ENCODE measurements around the gene SVIL.
A peak's percentile ranks its signal among the peaks of the same experiment; 100 is the strongest.
"Not testable (repeated sequence)": the region's sequence is repeated elsewhere in the genome, so short reads cannot be mapped to it uniquely, and the experiment has no call there.

SVIL gene

GRCh38 chr10:29649561-29650551, 15.1 kb upstream of the SVIL start:
- DNase-seq: no peak

DNA sequence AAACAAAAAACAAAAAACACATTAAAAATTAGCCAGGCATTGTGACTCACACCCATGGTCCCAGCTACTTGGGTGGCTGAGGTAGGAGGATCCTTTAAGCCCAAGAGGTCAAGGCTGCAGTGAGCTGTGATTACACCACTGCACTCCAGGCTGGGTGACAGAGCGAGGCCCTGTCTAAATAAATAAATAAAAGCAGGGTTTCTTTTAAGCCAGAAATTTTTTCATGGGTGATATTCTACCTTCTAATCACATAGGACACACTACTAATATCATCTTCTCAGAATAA, 14.2 kb upstream of the SVIL start:
- DNase-seq: no peak

DNA sequence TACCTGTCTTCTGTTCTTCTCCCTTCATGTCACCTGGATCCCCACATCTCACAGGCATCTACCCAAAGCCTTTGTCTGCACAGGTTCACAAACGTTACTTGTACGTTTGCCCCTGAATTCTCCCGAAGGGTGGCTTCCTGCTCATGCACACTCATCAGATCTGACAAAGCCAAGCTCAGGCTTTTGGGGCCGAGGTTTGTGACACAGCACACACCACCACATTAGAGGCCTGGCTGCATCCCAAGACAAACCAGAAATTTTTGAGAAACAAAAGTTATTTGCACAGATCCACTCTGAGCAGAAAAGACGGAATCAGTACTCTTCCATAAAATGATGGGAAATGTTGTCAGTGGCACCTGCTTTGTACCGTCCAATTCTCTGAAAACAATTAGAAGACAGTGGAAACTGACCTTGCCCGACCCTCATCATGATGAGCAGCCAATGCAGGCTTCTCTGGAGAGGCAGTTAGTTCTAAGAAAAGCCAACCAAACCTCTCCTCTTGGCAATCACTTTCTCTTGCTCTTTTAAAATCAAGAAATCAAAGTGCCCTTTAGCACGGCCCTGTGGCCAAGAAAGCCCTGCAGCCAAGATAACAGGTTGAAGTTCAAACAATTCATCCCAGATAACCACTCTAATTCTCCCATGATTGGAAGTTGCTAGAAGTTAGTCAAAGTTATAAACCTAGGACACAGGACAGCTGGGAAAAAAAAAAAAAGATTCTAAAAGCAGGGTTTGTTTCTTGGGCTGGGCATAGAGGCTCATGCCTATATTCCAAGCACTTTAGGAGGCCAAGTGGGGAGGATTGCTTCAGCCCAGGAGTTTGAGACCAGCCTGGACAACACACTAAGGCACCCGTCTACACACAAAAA, 13.6 kb upstream of the SVIL start:
- DNase-seq: no peak

GRCh38 chr10:29647478-29647877, 12.7 kb upstream of the SVIL start:
- peak; percentile 16 for DNase-seq

DNA sequence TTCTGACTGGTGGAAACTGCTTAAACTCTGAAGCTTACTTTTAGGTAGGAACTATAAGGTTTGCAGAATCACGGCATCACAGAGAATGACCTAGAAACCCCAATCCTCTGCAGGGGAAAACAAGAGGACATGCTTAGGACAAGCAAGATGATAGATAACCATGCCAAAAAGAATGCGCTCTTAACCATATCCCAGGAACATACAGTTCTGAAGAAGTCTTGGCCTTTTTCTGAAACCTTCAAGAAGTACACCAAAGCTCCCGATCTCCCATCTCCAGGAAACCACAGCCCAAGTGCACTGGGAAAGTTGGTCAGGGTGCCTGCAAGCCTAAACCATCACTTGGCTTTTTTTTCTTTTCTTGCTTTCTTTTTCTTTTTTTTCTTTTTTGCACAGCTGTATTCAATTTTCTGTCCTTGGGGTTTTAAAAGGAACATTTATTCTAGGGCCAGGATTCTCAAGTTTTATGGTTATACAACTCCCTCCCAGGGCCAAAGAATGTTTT, 12.2 kb upstream of the SVIL start:
- peak; percentile 63 for DNase-seq

DNA sequence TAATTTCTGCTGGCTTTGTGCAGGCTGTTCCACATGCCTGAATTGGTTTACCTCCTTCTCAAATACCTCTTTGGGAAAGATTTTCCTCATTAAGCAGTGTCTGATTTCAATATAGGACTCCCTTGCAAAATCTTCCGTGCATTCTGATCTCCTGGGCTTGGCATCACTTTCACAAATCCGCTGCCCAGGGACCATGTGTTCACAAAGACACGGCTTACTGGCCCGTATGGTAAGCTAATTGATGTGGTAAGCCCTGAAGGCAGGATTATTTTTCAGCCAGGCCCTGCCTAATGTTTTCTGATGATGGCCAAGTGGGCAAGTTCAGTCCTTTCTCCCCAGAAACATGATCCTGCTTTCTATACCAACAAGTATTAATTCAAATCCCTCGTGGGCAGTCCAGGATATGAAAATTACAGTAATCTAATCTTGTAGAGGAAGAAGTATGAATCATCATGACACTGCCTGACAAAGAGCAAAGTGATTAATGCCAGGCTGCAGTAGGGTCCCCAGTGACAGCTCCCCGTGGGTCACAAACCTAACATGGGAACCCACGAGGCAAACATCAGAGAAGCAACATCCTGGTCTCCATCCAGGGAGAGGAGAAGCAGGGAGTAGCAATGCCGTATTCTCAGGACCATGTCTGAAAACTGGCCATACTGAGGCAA, 11.6 kb upstream of the SVIL start:
- DNase-seq: peak; percentile 57

DNA sequence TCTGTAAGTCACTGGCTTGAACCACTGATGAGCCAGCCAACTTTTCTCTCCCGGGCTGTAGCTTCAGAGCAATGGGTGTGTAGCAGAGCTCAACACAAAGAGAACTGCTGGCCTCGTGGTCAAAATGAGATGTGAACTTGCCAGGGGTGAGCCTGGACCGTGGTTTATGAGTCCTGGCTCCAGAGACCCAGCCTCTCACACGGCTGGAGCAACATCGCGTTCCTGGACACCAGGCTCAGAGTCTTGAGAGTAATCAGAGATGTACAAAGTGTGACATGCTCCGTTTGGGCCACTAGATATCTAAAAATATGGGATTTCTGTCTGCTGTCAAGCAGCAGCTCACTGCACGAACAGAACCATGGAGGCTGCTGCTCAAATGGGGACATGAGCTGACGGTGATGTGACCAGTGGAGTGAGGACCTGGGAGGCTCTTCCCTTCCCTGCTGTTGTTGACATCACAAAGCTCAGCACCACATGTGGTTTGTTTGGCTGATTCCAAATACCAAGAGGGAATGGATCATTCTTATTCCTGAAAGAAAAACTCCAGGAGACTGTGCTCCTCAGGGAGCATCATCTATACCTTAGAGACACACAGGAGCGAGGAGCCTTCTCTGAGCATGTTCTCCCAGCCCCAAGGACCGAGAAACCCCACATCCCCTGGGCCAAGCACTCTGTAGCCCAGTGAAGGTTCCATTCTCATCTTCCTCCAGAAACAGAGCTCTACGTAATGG, 9.2 kb upstream of the SVIL start:
- peak; percentile 63 for DNase-seq

DNA sequence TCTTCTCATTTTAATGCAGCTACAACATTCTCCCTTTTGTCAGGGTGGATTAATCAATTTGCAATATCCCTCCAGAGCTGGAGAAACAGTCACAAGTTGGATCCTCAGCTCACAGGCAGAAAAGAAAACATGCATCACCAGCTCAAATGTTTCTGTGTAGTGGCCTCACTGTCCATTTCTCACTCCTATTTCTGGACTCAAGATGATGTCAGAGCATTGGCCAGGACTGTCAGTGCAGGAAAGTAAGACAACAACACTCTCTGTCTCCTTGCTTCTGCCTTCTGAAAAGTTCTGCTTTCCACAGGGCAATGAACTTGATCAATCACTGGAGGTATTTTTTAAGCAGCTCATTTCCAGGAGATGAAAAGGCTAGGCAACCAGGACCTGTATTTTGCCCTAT, 8.2 kb upstream of the SVIL start:
- DNase-seq: no peak

GRCh38 chr10:29637537-29637936, 2.8 kb upstream of the SVIL start:
- DNase-seq: no peak

- DNase-seq: no peak
Measured at GRCh38 chr10:29636178-29636577, 1.4 kb upstream of the SVIL start.

DNA sequence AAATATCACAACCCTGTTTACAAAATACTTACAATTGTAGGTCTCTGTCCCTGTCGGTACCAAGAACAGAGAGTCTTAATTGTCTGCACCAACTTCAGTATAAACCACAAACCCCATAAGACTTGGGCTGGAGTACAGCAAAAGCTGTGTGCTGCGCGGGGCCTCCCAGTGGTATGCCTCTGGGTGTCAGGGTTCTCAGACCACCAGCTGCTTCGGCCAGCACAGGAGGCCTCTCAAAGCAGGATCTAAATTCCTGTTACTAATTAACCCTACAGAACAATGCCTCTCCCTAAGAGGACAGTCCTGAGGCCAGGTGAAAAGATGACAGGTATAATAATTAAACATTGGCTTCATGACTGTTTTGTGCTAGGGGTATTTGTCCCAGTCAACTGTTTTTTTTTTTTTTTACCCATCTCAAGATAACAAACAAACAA, 957 bp upstream of the SVIL start:
- DNase-seq: no peak

DNA sequence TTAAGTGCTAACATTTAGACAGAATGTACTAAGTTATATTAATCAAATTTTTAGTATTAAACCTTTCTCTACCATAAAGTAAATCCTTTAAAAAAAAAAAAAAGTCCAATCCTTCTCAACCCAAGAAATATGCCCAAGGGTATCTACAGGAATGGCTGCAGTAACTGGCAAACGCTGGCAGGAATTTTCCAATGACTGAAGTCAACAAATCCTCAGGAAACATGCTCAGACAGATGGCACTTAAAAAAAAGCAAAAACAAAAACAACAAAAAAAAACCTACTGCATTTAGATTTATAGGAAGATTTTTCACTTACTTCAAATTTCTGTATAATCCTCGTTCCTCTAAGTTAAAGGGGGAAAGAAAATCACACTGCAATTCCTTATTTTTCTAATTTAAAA, 666 bp downstream of the SVIL start:
- no peak for DNase-seq

DNA sequence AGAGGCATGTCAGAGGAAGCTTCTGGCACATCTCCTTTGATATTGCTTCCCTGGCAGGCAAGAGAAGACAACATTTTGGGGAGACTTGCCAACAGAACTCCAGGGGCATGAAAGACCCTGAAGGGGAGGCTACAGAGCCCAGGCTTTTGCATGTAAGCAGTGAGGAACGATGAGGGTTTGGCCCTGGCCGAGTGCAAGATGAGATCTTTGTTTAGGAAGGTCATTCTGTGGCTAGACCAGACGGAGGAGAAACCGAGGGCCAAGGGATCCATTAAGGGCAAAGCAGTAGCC, 3.8 kb downstream of the SVIL start:
- DNase-seq: no peak

DNA sequence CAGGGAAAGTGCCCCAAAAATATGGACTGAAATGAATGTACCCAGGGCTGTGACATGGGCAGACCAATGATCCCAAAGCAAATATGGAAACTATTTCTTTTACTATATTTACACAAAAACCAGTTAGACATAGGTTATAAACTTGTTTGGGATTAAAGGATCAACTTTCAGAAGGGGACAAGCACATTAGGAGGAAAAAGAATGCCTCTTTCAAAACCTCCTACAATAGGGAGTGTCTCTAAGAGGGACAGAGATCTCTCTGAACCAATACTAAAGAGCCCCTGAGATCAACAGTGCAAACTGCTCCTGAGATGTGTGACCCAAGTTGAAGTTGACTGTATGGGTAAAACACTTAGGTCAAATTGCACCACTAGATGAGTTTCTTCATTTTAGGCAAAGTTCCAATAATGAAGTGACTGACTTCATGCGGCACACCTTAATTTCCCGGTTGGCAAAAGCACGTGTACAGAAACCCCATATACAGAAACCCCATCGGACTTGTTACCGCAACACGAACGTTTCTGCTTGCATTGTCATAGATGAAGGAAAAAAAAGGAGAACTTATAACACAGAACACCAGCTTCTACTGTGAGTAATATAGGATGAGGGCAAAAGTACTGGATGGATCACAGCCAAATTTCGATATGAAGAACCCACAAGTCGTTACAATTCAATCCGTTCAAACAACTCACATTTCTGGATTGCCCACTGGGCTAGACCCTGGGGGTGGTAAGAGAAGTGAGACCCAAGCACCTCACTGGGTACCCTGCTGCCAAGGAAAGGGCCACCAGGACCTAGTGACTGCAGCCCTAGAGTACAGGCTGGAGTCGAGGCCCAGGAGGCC, 4.3 kb downstream of the SVIL start:
- no peak for DNase-seq

DNA sequence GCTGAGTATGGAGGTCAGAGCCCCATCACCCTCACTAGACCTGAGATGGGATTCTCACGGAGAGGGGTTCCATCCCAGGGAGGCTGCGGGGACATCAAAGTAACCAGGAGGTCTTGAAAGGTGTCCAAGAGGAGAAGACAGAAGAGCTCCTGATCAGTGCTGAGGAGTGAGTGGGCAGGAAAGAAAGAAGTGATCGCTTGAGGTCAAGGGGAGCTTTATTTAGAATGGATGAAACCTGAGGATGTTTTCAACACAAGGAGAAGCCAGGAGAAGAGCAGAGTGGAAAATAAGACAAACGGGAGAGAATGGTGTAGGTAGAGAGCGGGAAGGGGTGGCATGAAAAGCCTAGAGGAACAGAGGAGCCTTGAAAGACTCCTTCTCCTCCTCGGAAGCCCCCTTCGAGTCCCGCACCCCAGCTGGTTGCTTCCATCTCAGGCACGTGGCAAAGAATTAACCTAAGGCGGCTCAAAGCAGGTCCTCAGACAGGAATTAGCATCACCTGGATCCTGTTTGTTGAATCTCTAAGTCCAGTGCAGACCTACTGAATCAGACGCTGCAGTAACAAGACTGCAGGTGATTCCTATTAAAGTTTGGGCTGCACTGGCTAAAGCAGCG, 5.8 kb downstream of the SVIL start:
- DNase-seq: no peak

- DNase-seq: no peak
Measured at GRCh38 chr10:29628311-29628710, 6.5 kb downstream of the SVIL start.

DNA sequence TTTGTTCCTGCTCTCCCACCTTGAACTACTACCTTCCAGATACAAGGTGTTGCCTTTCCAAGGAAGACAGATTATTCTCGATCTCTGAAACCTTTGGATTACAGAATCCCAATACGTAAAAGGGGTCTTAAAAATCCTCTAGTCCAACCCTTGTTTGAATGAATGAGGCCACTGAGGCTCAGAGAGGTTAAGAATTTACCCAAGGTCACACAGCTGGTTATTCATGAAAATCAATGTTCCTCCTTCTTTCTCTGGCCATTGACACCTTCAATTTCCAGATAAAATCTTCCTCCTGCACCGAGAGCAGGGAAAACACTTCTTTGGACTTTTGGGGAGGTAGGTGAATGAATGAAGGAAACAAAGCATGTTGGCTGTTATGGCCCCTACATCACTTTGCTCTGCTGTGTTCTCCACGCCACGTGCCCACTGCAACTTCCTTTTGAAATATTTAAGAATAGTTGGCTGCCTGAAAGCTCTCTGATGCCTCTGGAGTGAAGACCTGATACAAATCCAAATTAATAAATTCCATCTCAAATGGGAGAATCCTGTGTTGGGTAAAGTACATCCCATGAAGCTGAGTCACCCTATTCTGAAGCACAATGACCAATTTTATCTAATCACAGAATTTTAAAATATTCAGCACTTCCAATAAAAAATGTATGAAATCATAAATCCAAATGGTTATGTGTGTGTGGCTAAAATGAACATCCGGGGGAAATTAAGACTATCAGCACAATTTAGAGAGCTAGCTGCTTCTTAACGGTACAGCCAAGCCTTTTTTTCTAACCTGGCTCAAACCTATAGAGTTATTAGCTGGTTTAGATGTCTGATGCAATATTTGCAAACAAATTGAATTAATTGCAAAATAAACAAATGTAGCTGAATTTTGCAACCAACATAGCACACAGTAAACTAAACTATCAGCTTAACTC, 7.3 kb downstream of the SVIL start:
- DNase-seq: no peak

- not testable (repeated sequence) for DNase-seq
Measured at GRCh38 chr10:29624357-29624756, 10.4 kb downstream of the SVIL start.

GRCh38 chr10:29623797-29624196, 11.0 kb downstream of the SVIL start:
- no peak for DNase-seq

- DNase-seq: peak; percentile 41
Measured at GRCh38 chr10:29622382-29622922, 12.3 kb downstream of the SVIL start.

Measured in right forelimb (tissue), 1 donor.